ENCODE measurements around the gene EIF4EBP2.

EIF4EBP2 gene, protein sequence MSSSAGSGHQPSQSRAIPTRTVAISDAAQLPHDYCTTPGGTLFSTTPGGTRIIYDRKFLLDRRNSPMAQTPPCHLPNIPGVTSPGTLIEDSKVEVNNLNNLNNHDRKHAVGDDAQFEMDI

DNA sequence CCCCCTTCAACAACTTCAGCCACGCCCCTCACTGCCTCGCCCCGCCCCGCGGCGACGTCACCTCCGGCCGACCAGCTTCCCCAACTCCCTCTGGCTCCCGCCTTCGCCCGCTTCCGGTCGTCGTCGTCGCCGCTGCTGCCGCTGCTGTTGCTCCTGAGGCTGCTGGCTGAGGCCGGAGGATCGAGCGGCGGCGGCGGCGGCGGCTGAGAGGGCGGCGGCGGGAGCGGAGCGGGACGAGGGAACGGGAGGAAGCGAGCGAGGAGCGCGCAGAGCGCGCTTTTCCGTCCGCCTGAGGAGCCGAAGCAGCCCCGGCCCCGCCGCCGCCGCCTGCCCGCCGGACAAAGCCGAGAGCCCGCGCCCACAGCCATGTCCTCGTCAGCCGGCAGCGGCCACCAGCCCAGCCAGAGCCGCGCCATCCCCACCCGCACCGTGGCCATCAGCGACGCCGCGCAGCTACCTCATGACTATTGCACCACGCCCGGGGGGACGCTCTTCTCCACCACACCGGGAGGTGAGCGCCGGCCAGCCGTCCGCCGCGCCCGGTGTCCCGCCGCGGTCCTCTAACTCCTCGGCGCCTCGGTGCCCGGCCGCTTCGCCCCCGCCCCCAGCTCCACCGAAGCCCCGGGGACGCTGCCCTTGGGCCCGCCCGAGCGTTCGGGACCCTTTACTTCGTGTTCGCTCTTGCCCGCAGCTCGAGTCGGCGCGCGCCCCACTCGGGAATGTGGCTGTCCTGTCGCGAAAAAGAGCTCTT is at the start of gene EIF4EBP2:
Gene EIF4EBP2 (plus strand): TSS at position 110 of the 751 bp plus-strand sequence. CDS start 257 bp downstream, at position 367.
- peak; percentile 93 to 100 for DNase-seq (ENCODE audit: low read depth in 2 of 2)

DNA sequence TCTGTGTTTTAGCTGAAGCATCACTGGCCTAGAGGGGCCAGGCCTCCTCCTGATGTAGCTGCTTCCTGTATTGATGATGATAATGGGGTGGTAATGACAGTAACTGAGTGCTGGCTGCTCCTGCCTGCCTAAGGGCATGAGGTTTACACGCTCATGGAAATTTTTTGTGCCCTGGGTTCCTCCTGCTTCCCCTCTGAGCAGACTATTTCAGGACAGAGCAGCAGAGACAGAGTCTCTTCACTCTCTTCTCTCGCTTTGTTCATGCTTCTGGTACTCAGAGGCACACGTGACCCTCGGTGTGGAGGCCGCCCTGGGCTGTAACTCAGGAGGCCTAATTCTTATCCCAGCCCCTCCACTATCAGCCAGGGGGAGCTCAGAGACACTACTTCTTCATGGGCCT is 49.4 kb upstream of the EIF4EBP2 start:
- DNase-seq (ENCODE audit: low read depth in 2 of 2), result no peak

DNA sequence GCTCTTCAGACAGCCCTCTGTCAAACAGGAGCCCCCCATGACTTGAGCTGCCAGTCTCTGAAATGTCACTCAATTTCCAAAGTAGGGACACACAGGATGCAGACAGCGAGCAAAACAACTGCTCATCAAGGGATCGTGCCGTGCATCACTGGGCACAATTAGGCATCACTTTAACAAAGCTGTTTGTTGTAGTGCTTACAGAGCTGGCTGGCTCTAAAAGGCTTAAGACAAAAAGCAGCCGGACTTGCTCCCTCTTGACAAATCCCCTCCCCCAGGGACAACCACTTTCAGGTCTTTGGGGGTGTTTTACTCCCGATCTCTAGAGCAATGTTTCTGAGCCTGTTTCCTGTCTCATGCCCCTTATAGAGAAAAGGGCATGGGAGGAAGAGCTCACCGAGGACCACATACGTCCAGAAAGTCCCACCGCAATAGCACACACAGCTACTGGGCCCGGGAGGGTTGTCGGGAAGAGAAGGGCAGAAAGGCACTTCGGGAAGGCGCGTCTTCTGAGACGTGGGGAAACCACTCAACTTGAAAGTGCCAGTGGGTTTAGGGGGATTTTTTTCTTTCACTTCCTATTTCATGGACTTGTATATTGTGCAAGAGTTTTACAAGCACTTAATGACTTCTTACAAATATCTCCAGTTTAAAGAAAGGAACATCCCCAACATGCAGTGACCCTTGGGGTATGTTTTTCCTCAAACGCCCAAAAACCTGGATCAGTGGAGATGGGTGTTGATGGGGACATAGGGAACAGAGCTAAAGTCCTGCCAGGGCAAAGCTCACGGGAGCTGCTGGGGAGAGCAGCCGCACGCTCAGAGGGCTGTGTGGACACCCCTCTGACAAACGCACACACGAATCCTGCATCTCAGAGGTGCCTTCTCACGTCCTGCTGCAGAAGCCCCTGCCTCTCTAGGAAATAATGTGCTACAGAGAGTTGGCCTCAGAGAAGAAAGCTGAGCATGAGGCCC is 48.6 kb upstream of the EIF4EBP2 start:
- DNase-seq (ENCODE audit: low read depth in 2 of 2), result no peak

DNA sequence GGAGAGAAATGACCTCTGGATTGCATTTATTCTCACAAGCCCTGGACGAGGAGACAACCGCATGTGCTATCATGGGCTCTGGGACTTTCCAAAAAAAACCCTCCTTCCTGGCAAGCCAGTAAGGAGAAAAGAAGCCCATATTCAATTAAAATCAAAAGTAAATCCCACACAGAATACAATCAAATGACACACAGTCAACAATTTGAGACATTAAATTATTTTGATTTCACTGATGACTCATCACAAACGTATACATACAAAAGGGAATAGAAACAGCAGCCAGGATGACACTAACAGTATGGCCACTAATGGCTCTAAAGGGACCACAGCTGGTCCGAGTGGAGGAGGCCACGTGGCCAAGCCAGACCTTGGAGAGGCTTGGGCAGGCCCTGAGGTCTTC is 46.4 kb upstream of the EIF4EBP2 start:
- no peak for DNase-seq (ENCODE audit: low read depth in 2 of 2)

DNA sequence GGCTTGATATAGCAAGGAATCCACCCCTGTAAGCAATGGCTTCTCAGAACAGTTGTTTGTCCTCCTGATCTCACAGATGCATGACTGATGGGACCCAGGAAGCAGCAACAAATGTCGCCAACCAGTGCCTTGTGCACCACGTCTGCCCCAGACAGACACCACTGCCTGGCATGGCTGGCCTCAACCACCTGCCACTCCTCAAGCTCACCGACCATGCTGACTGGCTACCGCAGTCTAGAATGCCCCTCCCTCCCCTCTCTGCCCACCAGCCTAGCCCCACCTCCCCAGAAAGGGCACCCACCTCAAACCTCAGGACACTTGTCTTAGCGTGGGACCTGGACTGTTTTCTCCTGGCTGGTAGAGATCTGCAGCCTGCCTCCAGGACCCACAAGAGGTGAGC is 45.5 kb upstream of the EIF4EBP2 start:
- no peak for DNase-seq (ENCODE audit: low read depth in 2 of 2)

DNA sequence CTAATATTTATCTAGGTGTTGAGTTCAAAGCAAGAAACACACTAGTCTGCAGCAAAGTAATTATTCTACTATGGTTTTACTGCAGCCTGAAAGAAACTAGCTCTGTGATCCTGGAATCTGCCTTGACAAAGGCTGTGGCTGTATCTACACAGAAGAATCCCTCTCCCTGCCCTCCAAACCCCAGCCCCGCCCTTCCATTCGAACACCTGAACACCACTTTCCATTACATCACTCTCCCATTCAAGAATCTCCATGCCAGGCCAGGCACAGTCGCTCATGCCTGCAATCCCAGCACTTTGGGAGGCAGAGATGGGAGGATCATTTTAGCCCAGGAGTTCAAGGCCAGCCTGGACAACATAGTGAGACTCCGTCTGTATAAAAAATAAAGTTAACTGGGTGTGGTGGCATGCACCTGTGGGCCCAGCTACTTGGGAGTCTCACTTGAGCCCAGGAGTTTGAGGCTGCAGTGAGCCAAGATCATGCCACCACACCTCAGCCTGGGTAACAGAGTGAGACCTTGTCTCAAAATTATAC is 44.9 kb upstream of the EIF4EBP2 start:
- no peak for DNase-seq (ENCODE audit: low read depth in 2 of 2)

DNA sequence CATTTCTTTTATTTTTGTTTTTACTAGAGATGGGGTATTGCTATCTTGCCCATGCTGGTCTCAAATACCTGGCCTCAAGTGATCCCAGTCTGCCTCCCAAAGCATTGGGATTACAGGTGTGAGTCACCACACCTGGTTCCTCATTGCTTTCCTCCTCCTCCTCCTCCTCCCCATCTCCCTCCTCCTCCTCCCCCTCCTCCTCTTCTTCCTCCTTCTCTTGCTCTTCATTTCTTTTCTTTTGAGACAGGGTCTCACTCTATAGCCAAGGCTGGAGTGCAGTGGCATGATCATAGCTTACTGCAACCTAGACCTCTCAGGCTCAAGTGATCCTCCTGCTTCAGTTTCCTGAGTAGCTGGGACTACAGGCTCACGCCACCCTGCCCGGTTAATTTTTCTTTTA is 43.7 kb upstream of the EIF4EBP2 start:
- DNase-seq (ENCODE audit: low read depth in 2 of 2), result no peak

DNA sequence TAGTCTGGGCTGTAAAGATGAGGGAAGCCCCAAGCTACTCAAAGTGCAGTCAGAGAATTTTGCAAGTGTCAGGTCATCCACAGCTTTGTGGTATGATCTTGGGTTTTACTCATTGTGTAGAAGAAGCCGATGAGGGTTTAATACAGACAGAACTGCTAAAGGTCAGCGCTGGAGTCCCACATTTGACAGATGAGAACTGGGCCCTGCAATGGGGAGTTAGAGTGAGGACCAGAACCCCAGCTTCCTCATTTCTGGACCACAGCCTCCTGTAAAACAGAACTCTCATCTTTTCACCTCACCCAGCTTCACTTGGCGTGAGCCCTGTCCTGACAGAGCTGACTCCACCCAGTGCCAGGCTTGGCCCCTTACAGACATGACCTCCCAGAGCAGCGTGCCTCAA is 41.6 kb upstream of the EIF4EBP2 start:
- DNase-seq (ENCODE audit: low read depth in 2 of 2), result no peak

DNA sequence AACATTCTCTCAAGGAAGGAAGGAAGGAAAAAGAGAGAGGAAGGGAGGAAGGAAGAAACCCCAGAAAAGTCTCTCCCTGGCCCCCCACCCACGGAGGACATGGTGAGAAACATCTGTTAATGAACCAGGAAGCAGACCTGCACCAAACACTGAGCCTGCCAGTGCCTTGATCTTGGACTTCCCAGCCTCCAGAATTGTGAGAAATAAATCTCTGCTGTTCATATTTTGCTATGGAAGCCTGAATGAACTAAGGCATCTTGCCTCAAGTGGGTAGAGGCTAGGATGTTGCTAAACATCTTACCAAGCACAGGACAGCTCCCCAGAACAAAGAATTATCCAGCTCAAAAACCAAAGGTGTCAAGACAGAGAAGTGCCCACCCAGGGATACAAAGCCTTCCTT is 40.7 kb upstream of the EIF4EBP2 start:
- DNase-seq (ENCODE audit: low read depth in 2 of 2), result no peak

DNA sequence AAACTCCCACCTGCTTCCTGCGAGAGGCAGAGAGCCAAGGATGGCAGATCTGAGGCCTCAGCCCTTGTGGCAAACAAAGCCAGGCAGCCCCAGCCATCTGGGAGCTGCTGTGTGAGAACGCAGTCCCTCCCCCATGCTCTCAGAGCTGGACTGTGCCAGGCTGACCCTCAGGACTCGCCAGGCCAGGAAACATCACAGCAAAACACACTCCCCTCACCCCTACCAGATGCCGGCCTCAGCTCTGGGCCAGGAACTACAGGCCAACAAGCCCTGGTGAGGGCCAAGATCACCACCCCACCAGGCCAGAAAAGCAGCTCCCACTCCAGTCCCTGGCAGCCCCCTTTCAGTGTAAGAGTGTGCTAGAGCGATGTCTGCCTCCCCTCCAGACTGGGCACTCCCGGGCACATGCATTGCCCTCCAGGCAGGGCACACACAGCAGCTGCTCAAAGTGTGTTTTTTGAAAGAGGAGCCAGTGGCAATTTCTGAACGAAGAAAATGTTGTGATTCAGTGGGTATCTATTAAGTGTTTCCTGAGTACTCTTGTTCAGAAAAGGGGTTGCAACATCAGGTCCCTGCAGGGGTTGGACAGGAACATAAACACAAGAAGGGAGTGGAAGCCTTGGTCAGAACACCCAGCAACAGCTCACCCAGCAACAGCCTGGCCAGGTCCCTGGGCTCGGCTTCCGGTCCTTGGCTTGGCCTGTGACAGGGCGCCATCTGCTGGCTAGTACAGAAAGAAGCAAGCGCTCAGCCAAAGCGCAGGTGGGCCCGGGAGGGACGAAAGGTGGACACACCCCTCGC is 39.8 kb upstream of the EIF4EBP2 start:
- DNase-seq (ENCODE audit: low read depth in 2 of 2), result peak; percentile 60 to 66

DNA sequence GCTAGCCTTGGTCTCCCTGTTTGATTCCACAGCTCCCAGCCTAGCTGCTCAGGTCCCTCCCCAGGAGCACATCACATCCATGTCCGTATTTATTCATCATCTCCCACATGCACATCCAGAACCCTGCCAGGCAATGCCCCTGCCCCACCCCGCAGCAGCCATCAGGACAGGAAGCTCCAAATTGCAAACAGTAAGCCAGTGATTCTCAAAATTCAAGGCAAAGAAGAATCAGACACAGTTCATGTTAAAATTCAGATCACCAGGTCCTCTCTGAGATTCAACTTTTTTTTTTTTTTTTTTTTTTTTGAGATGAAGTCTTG is 39.2 kb upstream of the EIF4EBP2 start:
- DNase-seq (ENCODE audit: low read depth in 2 of 2), result no peak

DNA sequence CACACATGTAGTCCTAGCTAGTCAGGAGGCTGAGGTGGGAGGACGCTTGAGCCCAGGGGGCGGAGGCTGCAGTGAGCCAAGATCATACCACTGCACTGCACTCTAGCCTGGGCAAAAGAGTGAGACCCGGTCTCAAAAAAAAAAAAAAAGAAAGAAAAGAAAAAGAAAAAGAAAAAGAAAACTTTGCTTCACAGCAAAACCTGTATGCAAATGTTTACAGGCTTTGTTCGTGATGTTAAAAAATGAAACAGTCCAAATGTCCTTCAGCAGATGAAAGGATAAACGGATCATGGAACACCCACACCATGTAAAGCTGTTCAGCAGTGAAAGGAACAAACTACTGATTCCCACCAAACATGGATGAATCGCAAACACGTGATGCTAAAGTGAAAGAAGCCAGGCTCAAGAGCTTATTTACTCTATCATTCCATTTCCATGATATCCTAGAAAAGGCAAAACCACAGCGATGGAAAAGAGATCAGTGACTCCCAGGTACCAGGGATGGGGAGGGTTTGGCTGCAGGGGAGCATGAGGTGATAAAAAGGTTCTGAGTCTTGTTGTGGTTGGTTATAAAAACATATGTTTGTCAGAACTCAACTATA is 36.6 kb upstream of the EIF4EBP2 start:
- DNase-seq (ENCODE audit: low read depth in 2 of 2), result no peak

DNA sequence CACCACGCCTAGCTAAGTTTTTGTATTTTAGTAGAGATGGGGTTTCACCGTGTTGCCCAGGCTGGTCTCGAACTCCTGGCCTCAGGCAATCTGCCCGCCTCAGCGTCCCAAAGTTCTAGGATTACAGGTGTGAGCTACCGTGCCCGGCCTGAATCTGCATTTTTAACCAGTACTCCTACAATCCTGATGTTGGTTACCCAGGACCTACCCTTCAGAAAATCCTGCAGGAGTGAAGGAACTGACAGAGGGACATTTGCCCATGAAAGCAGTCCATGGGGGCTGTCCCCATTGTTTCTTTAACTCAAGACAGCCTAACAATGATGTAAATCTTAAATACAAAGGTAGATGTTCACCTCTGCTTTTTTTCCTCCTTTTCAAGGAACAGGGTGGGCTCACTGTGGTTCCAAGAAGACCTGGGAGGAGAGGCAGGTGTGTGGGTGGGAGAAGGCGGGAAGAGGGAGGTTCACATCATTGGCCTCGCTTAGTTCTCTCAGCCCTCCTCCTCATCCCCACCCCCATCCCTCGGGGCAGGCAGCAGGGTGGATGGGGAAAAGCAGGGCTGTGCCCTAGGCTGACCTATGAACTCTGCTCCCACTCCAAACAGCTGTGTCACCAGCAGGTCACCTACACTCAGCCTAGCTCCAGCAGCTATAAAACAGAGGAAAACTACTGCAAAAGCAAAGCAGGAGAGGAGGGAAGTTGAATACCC is 35.0 kb upstream of the EIF4EBP2 start:
- no peak for DNase-seq (ENCODE audit: low read depth in 2 of 2)

DNA sequence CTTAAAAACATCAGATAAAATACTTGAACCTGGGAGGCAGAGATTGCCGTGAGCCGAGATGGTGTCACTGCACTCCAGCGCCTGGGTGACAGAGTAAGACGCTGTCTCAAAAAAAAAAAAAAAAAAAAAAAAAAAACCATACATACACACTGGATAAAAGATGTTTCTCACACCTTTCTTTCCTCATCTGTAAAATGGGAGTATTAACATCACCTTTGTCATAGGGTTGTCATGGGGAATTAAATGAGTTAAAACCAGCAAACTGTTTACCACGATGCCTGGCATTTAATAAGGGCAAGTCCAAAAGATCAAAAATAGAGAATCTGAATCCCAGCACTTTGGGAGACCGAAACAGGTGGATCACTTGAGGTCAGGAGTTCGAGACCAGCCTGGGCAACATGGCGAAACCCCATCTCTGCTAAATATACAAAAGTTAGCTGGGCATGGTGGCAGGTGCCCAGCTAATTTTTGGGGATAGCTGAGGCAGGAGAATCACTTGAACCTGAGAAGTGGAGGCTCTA is 34.4 kb upstream of the EIF4EBP2 start:
- no peak for DNase-seq (ENCODE audit: low read depth in 2 of 2)

DNA sequence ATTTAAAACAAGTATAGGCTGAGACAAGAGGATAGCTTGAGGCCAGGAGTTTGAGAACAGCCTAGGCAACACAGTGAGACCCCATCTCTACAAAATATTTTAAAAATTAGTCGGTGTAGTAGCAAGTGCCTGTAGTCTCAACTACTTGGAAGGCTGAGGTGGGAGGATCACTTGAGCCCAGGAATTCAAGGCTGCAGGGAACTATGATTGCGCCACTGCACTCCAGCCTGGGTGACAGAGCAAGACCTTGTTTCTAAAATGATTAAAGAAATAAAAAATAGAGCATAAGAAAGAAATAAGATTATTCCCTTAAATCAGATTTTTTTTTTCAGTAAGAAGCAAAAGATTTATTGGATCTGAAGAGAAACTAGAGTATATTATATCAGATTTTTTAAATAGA is 33.2 kb upstream of the EIF4EBP2 start:
- DNase-seq (ENCODE audit: low read depth in 2 of 2), result no peak

DNA sequence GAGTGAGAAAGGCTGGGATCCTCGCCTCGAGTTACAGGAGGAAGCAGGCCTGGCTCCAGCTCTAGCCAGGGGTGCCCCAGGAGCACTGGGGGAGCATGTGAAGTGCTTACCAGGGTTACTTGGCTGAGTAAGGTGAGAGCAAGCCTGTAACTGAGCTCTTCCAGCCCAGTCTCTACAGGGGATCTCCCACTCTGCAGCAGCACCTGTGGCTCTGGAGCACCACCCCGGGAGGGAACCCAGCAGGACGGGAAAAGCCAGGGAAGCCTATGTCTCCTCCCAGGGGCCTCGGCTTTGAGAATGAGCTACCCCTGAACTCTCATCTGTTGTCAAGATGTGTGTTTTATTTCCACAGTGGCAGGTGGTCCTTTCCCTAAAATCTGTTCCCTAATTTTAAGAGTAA is 32.1 kb upstream of the EIF4EBP2 start:
- no peak for DNase-seq (ENCODE audit: low read depth in 2 of 2)

DNA sequence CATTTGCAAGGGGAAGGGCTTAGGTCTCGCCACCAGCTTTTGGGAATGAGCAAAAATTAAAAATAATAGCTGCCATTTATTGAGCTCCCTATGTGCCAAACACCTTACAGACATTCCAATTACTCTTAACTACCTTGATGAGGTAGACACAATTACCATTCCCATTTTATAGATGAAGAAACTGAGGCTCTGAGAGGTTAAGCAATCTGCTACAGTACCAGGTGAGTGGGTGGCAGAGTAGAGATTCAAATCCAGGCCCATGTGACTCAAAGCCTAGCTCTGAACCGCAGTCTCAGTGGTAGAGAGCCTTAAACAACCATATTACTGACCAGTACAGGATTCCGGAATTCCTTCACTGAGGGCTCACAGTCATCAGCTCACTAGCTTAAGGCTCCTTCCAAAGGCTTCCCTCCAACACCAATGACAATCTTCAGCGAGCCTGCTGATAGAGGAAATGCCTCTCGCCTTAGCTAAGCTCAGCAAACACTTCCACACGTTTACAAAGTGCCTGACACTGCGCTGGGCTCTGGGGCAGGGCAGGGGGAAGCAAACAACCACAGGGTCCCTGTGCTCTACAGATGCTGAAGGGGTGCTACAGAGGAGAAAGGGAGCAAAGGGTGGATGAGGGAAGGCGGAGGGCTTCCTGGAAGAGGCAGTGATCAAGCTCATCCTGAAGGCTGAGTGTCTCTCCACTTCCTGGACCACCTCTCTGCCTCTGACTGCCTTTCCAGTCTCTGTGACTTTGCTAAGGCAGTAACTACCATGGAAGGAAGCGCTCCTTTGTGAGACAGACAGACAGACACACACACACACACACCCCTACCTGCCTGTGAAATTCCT is 28.9 kb upstream of the EIF4EBP2 start:
- no peak for DNase-seq (ENCODE audit: low read depth in 2 of 2)

DNA sequence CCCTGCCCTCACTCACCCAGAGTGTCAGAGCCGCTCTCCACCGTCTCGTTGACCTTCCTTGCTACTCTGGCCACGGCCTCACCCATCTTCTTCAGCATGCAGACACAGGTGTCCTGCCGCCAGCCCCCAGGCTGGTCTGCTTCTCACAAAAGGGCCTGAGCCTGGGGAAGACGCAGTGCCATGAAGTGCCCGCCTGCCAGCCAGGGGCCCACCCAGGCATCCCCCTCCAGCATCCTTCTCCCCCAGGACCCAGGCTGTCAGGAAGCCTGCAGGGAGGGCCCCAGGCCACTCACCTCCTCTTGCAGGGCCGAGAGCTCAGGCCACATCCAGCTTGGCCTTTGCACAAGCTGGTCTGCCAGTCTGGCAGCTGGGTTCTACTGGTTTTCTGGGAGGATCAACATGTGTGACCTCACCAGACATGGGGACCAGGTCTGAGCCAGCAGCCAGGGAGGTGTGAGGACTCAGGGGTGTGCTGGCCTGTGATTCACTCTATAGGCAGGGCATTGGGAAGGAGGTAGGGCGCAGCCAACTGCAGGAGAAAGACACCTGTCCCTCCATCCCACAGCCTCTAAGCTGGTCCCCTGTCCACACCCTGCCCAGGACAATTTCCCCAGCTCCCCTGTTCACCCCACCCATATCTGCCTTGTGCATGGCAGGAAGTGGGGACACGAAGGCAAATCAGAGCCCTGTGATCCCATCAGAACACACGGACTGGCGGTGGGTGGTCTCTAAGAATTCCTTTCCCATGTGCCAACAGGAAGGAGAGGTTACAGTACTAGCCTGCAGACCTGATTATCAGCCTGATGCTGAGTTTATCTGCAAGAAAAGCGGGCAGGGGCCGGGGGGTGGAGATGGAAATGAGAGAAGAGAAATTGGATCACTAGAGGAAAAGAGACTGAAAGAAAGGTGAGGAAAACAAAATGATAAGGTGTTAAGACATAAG is 27.2 kb upstream of the EIF4EBP2 start:
- DNase-seq (ENCODE audit: low read depth in 2 of 2), result no peak
